ENCODE measurements around the gene C3orf62. TPM values are rescaled to one million over a fixed set of nuclear protein-coding genes. Genes with fewer than 3 reads are reported as not detected.

The C3orf62 gene
- total and polyA plus RNA-seq, 10 of the 15 experiments (the other 5 are each of a cell fraction or from before 2014, with no cell fraction given) = 2.7 to 7.5 (median 4.2) TPM

DNA sequence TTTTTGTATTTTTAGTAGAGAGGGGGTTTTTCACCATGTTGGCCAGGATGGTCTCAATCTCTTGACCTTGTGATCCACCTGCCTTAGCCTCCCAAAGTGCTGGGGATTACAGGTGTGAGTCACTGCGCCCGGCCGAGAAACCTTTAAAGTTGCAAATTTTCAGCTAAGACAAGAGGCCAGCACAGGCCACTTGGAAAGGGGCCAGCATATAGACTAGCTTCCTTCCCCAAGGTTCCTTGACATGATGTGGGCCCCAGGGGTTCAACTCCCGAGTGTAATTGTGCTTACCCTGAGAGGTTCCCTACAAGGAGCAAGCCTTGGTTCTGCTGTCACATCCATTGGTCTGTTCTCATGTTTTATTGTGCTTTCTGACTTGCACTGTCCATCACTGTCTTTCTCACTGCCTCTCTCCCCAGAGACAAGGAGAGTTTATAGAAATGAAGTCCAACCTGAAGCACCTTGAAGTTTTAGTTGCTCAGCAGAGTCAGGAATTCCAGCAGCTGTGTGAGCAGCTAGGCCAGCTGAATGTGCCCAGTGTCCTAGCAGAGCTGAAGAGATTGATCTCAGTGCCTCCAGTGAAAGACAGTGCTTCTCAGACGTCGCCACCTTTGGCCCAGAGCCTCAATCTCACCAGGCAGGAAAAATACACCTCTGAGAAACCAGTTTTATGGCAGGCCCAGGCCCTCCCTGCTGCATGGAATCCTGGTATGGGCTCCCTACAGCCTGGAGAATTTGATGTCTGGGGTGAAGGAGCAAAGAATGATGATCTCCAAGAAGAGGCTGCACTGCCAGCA, 21.1 kb downstream of the C3orf62 start:
- ChIA-PET RAD21 (ENCODE audit: unreplicated experiment) (interaction anchor here (0.7 kb wide), 1 partner anchor 53 kb away, joined by 4 read pairs; no protein-coding TSS in a partner anchor), SMC1A (ENCODE audit: uncharacterized antibody, unreplicated experiment) (interaction anchor here (1.2 kb wide), 1 partner anchor 11 kb away, joined by 3 read pairs; no protein-coding TSS in a partner anchor), POLR2A (interaction anchor here (1.3 kb wide), 1 partner anchor 84 kb away, joined by 3 read pairs; the partner anchor contains the start of gene USP4), CTCF (no interaction called here)
- Histone ChIP-seq H3K79me2 (ENCODE audit: control insufficient read depth, insufficient read depth, low read length) (no peaks in the 10 kb centered on the region), H4K20me1 (ENCODE audit: control insufficient read depth, insufficient read depth) (no peaks in the 10 kb centered on the region), H3K4me1 (ENCODE audit: control insufficient read depth, insufficient read depth, low read length) (peaks cover 6% of the 10 kb centered on the region), H3K27ac (ENCODE audit: control insufficient read depth, insufficient read depth) (no peak overlapping the region), H3K4me3 (no peak overlapping the region), H3K9ac (ENCODE audit: control insufficient read depth, insufficient read depth, low read length) (no peak overlapping the region), H3K9me3 (replicated peaks; ENCODE audit: control insufficient read depth, insufficient read depth, low read length) (no peaks in the 10 kb centered on the region), H3K36me3 (ENCODE audit: control insufficient read depth in 2 of 2, insufficient read depth in 2 of 2, low read length in 1 of 2) (no peaks in the 10 kb centered on the region), H3K27me3 (replicated peaks in 1 of 2; ENCODE audit: control insufficient read depth in 2 of 2, insufficient read depth in 2 of 2, low read length in 1 of 2) (no peaks in the 10 kb centered on the region), H2AFZ (ENCODE audit: control insufficient read depth, low read depth, low read length) (no peak overlapping the region), H3K4me2 (ENCODE audit: control insufficient read depth, insufficient read depth) (no peak overlapping the region)
- no peak for TF ChIP-seq EED (IDR thresholded peaks at IDR 0.05; ENCODE audit: low read depth)
- TF ChIP-seq ZSCAN29 (IDR thresholded peaks at IDR 0.05) = no peak
- TF ChIP-seq NR2F1 (conservative IDR thresholded peaks at IDR 0.05) = no peak
- TF ChIP-seq YBX1 (IDR thresholded peaks at IDR 0.05) = no peak
- TF ChIP-seq MYC (IDR thresholded peaks at IDR 0.05; ENCODE audit: insufficient read depth, insufficient read length, insufficient replicate concordance, low read length, severe bottlenecking) = no peak
- TF ChIP-seq IRF4 (IDR thresholded peaks at IDR 0.05; ENCODE audit: low read depth, low read length) = no peak
- no peak for TF ChIP-seq MTA2 (IDR thresholded peaks at IDR 0.05; ENCODE audit: low read depth)
- TF ChIP-seq CBFB (IDR thresholded peaks at IDR 0.05; ENCODE audit: low read depth) = no peak
- TF ChIP-seq, protein P1, sequence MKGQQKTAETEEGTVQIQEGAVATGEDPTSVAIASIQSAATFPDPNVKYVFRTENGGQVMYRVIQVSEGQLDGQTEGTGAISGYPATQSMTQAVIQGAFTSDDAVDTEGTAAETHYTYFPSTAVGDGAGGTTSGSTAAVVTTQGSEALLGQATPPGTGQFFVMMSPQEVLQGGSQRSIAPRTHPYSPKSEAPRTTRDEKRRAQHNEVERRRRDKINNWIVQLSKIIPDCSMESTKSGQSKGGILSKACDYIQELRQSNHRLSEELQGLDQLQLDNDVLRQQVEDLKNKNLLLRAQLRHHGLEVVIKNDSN (IDR thresholded peaks at IDR 0.05; ENCODE audit: borderline replicate concordance, extremely low read length, insufficient read depth, low read depth, low read length) = no peak
- no peak for TF ChIP-seq EP300 (IDR thresholded peaks at IDR 0.05; ENCODE audit: borderline replicate concordance in 1 of 2, control insufficient read depth in 1 of 2, low read depth in 2 of 2, low read length in 2 of 2)
- no peak for TF ChIP-seq HDGF (IDR thresholded peaks at IDR 0.05)
- no peak for TF ChIP-seq SMAD5 (IDR thresholded peaks at IDR 0.05; ENCODE audit: low read depth)
- TF ChIP-seq TARDBP (IDR thresholded peaks at IDR 0.05; ENCODE audit: borderline replicate concordance) = no peak
- TF ChIP-seq NFYB (IDR thresholded peaks at IDR 0.05; ENCODE audit: insufficient read depth, low read depth, low read length) = no peak
- no peak for TF ChIP-seq PAX8 (IDR thresholded peaks at IDR 0.05)
- TF ChIP-seq CREB1 (IDR thresholded peaks at IDR 0.05; ENCODE audit: low read depth) = no peak
- TF ChIP-seq, protein P2, sequence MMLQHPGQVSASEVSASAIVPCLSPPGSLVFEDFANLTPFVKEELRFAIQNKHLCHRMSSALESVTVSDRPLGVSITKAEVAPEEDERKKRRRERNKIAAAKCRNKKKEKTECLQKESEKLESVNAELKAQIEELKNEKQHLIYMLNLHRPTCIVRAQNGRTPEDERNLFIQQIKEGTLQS (IDR thresholded peaks at IDR 0.05; ENCODE audit: borderline replicate concordance, extremely low read depth, low read depth, low read length) = no peak
- TF ChIP-seq, protein P3, sequence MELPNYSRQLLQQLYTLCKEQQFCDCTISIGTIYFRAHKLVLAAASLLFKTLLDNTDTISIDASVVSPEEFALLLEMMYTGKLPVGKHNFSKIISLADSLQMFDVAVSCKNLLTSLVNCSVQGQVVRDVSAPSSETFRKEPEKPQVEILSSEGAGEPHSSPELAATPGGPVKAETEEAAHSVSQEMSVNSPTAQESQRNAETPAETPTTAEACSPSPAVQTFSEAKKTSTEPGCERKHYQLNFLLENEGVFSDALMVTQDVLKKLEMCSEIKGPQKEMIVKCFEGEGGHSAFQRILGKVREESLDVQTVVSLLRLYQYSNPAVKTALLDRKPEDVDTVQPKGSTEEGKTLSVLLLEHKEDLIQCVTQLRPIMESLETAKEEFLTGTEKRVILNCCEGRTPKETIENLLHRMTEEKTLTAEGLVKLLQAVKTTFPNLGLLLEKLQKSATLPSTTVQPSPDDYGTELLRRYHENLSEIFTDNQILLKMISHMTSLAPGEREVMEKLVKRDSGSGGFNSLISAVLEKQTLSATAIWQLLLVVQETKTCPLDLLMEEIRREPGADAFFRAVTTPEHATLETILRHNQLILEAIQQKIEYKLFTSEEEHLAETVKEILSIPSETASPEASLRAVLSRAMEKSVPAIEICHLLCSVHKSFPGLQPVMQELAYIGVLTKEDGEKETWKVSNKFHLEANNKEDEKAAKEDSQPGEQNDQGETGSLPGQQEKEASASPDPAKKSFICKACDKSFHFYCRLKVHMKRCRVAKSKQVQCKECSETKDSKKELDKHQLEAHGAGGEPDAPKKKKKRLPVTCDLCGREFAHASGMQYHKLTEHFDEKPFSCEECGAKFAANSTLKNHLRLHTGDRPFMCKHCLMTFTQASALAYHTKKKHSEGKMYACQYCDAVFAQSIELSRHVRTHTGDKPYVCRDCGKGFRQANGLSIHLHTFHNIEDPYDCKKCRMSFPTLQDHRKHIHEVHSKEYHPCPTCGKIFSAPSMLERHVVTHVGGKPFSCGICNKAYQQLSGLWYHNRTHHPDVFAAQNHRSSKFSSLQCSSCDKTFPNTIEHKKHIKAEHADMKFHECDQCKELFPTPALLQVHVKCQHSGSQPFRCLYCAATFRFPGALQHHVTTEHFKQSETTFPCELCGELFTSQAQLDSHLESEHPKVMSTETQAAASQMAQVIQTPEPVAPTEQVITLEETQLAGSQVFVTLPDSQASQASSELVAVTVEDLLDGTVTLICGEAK (IDR thresholded peaks at IDR 0.05; ENCODE audit: borderline replicate concordance) = no peak
- no peak for FAIRE-seq
- in situ Hi-C loops (cut with MboI) = no loop called here
- intact Hi-C loops (cut with micrococcal nuclease; ENCODE audit: unreplicated experiment) = no loop called here
- DNase-seq (ENCODE audit: low read depth, low spot score) = no peak
- no peak for ATAC-seq
- 71% methylated on average over 6 of the region's 6 CpGs for WGBS (ENCODE audit: insufficient coverage, insufficient replicate concordance, low lambda C conversion rate, missing lambda C conversion rate)
- no TSS peak for BruUV-seq (replicated peaks)

All from GM12878 (cell line).